AG04450 (cell line): Measurements from ENCODE around the gene DSCAML1. TPM values are rescaled to one million over a fixed set of nuclear protein-coding genes. Genes with fewer than 3 reads are reported as not detected.

Experiments
- CTCF ChIA-PET: fragments of 300-600, 350-600 bp; formaldehyde crosslinking; extraction: SDS; loops from one replicate; lab custom pipeline; 2022; ENCODE audit warnings: antibody characterized with exemption, inconsistent platforms; lab: Charles Lee
- POLR2A ChIA-PET: fragments of 350-600 bp; formaldehyde crosslinking; extraction: SDS; loops from one replicate; lab custom pipeline; 2021; ENCODE audit warnings: antibody characterized with exemption, inconsistent platforms; lab: Yijun Ruan, JAX
- DNase-seq: peaks from one replicate; pipeline ENCODE4 v3.0.0-alpha.2; 2011; ENCODE audit warnings: low read depth, low spot score
- H3K27ac ChIP-seq: one replicate; pipeline ENCODE4 v1.5.1; 2012; ENCODE audit warnings: low read depth, low read length, control low read depth
- H3K27me3 ChIP-seq: one replicate; pipeline ENCODE4 v1.6.0; 2012; ENCODE audit warnings: low read length; ENCODE audit not compliant: control insufficient read depth, insufficient read depth
- H3K4me3 ChIP-seq: 2 replicates; pipeline ENCODE4 v1.5.1; 2011; ENCODE audit warnings: mild to moderate bottlenecking, low read depth, low read length, control low read depth
- H3K9me3 ChIP-seq: 2 replicates; pipeline ENCODE4 v1.5.1; 2012; ENCODE audit warnings: low read length; ENCODE audit not compliant: control insufficient read depth, insufficient read depth
- polyA plus RNA-seq: library from polyadenylated mRNA; depleted of rRNA; stranded (reverse); fragments of >200 nt; gene quantifications from 2 replicates; pipeline ENCODE4 v1.2.3, GENCODE V29; 2011
- TF ChIP-seq, protein P1 (sequence below): IDR thresholded peaks from 2 replicates; pipeline ENCODE4 v1.5.1; 2011; ENCODE audit warnings: low read depth, low read length, control low read depth, inconsistent platforms

The DSCAML1 gene
- polyA plus RNA-seq, 1 experiment, result not detected

DNA sequence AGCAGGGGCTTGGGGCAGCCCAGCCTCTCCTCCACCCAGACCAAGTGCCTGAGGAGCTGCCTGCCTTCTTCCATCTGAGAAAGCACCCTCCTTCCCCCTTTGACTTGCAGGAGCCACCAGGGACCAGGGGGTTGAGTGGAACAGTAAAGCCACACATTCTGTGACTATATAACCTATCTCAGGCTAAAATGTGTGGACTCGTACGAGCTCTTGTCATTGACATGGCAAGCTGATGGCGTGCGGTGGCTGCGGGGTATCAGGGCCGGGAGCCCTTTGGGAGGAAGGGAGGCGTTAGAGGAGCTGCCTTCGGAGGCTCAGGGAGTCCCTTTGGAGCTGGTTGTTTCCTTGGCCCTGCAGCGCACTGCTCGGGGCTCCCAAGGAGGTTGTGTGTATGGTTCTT, 384.8 kb downstream of the DSCAML1 start:
- Histone ChIP-seq H3K27ac (no peak overlapping the region), H3K4me3 (no peak overlapping the region), H3K9me3 (no peaks in the 10 kb centered on the region), H3K27me3 (no peaks in the 10 kb centered on the region)
- TF ChIP-seq, protein P1, sequence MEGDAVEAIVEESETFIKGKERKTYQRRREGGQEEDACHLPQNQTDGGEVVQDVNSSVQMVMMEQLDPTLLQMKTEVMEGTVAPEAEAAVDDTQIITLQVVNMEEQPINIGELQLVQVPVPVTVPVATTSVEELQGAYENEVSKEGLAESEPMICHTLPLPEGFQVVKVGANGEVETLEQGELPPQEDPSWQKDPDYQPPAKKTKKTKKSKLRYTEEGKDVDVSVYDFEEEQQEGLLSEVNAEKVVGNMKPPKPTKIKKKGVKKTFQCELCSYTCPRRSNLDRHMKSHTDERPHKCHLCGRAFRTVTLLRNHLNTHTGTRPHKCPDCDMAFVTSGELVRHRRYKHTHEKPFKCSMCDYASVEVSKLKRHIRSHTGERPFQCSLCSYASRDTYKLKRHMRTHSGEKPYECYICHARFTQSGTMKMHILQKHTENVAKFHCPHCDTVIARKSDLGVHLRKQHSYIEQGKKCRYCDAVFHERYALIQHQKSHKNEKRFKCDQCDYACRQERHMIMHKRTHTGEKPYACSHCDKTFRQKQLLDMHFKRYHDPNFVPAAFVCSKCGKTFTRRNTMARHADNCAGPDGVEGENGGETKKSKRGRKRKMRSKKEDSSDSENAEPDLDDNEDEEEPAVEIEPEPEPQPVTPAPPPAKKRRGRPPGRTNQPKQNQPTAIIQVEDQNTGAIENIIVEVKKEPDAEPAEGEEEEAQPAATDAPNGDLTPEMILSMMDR, result no peak
- no peak for DNase-seq
- ChIA-PET CTCF (interaction anchor here (8.2 kb wide), 1 partner anchor 14 kb away, joined by 74 read pairs; no protein-coding TSS in a partner anchor), POLR2A (no interaction called here)

DNA sequence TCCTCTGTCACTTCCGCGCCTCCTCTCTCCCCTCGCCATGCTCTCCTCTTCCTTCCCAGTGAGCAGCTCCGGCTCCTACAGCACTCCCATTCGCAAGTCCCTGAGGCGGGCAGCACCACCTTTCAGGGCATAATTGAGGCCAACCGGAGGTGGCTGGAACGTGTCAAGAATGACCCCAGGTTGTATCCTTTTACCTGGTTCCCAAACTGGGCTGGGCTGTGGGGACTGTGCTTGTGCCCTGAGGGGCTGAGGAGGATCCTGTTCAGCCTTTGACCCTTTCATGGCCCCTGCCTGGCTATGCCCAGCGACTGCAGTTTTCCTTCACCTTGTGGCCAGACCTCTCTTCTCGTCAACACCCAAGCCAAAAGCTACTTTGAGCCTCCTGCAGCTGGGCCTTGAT, 385.3 kb downstream of the DSCAML1 start:
- no peak overlapping the region for H3K4me3 ChIP-seq
- no peak for DNase-seq
- H3K27ac ChIP-seq, result no peak overlapping the region
- POLR2A ChIA-PET, result no interaction called here
- no peaks in the 10 kb centered on the region for H3K9me3 ChIP-seq
- TF ChIP-seq, protein P1, result no peak
- CTCF ChIA-PET, result interaction anchor here (8.2 kb wide), 1 partner anchor 14 kb away, joined by 74 read pairs; no protein-coding TSS in a partner anchor
- no peaks in the 10 kb centered on the region for H3K27me3 ChIP-seq

DNA sequence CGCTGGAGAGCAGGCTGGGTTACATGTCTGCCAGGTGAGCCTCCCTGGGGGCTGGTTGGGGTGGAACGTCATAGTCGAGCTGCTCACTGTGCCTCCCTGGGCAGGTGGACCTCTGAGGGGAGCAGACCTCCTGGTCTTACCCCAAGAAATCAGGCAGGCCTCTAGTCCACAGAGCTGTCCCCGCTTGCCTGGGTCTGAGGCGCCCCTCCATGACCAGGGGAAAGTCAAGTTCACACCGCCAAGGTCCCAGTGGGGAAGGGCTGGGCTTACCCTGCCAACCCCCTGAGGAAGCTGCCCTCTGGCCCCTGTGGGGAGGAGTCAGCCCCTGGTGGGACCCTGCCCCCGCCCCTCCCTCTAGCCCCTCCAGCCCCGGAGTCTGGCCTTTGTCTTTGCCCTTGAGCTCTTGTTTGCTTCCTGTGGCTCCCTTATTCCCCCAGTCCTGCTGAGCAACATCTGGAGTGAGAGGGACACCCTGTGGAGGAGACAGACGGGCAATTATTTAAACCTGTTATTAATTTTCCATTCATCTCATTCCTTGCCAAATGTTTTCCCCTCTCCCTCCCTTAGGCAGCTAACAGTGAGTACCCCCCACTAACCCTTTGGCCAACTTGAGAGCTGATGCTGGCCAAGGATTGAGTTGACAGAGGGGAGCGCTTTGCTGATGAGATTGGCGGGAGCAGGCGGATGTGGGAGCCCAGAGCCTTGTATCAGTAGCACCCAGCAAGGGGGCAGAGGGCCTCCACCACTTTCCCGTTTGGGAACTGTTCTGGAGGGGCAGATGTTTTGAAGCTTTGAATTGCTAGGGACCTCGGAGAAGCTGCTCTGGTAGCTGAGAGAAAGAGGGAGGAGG, 385.9 kb downstream of the DSCAML1 start:
- TF ChIP-seq, protein P1, result no peak
- no peak overlapping the region for H3K4me3 ChIP-seq
- H3K27me3 ChIP-seq, result no peaks in the 10 kb centered on the region
- H3K27ac ChIP-seq, result no peak overlapping the region
- no peaks in the 10 kb centered on the region for H3K9me3 ChIP-seq
- ChIA-PET POLR2A (no interaction called here), CTCF (interaction anchor here (0.6 to 8.2 kb wide), 2 partner anchors 15 to 184 kb away, joined by 3 to 74 read pairs; no protein-coding TSS in a partner anchor)
- no peak for DNase-seq

DNA sequence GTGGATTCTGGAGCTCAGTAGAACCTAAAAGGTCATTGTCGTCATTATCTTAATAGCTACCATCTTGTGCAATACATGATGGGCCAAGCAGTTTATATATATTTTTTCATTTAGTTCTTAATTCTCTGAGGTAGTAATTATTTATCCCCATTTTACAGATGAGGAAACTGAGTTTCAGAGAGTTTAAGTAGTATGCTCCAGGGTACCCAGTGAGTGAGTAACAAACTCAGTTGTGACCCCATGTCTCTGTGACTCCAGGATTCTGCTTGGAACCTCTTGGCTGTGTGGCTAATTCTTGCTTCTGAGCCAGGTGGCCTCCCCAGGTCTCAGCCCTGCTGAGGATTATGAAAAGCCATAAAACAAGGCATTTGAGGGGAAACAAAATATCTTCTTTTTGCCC, 386.8 kb downstream of the DSCAML1 start:
- H3K27ac ChIP-seq, result no peak overlapping the region
- ChIA-PET POLR2A (no interaction called here), CTCF (interaction anchor here (4.1 kb wide), 1 partner anchor 16 kb away, joined by 20 read pairs; no protein-coding TSS in a partner anchor)
- TF ChIP-seq, protein P1, result no peak
- no peaks in the 10 kb centered on the region for H3K27me3 ChIP-seq
- H3K9me3 ChIP-seq, result peaks cover 2% of the 10 kb centered on the region
- no peak for DNase-seq
- H3K4me3 ChIP-seq, result no peak overlapping the region

DNA sequence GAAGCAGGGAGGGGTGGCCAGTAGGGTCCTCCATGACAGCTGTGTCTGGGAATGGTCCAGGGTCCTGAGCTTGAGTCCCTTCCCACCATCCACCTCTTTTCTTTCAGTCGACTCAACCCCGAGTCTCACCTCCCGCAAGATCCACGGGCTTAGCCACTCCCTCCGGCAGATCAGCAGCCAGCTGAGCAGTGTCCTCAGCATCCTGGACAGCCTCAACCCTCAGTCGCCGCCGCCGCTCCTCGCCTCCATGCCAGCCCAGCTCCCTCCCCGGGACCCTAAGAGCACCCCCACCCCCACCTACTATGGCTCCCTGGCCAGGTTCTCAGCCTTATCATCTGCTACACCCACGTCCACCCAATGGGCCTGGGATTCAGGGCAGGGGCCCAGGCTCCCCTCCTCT, 387.5 kb downstream of the DSCAML1 start:
- Histone ChIP-seq H3K4me3 (no peak overlapping the region), H3K27me3 (no peaks in the 10 kb centered on the region), H3K27ac (no peak overlapping the region), H3K9me3 (peaks cover 5% of the 10 kb centered on the region)
- TF ChIP-seq, protein P1, result no peak
- DNase-seq, result no peak
- CTCF ChIA-PET, result interaction anchor here (4.1 kb wide), 1 partner anchor 16 kb away, joined by 20 read pairs; no protein-coding TSS in a partner anchor
- POLR2A ChIA-PET, result no interaction called here
